ENCODE measurements around the gene KCNQ1OT1.

DNA sequence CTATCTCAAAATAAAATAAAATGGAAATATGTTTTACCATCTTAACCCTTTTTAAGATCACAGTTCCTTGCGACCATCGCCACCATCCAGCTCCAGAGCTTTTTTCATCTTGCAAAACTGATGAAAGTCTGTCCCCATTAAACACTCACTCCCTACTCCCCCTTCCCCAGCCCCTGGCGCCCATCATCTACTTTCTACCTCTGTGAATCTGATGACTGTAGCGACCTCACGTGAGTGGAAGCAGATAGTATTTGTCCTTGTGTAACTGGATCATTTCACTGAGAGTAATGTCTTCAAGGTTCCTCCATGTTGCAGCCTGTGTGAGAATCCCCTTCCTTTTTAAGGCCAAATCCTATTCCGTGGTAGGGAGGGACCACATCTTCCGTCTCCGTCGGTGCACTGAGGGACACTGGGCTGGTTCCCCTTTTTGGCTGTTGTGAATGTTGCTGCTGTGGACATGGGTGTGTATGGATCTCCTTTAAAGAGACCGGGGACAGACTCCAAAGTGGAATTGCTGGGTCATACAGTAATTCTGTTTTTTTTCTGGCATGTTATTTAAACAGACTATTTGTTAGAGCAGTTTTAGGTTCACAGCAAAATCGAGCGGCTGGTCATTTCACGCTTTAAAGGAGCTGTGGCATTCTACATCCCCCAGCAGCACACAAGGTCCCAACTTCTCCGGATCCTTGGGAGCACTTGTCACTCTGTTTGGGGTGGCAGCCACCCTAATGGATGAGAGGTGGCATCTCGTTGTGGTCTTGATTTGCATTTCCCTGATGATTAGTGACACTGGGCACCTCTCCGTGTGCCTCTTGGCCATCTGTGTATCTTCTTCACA lies 135.0 kb downstream of the KCNQ1OT1 start:
- TF ChIP-seq, protein P1, sequence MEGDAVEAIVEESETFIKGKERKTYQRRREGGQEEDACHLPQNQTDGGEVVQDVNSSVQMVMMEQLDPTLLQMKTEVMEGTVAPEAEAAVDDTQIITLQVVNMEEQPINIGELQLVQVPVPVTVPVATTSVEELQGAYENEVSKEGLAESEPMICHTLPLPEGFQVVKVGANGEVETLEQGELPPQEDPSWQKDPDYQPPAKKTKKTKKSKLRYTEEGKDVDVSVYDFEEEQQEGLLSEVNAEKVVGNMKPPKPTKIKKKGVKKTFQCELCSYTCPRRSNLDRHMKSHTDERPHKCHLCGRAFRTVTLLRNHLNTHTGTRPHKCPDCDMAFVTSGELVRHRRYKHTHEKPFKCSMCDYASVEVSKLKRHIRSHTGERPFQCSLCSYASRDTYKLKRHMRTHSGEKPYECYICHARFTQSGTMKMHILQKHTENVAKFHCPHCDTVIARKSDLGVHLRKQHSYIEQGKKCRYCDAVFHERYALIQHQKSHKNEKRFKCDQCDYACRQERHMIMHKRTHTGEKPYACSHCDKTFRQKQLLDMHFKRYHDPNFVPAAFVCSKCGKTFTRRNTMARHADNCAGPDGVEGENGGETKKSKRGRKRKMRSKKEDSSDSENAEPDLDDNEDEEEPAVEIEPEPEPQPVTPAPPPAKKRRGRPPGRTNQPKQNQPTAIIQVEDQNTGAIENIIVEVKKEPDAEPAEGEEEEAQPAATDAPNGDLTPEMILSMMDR (IDR thresholded peaks at IDR 0.05) = no peak
- TF ChIP-seq POLR2A (IDR thresholded peaks at IDR 0.05; ENCODE audit: low read depth) (no peak), POLR2AphosphoS5 (IDR thresholded peaks at IDR 0.05) (no peak), EP300 (IDR thresholded peaks at IDR 0.05) (no peak)
